HG03196 (cell line): ENCODE data around the gene TPM4.
"Not testable (repeated sequence)": the region's sequence is repeated elsewhere in the genome, so short reads cannot be mapped to it uniquely, and the experiment has no call there.

ENCODE experiments used
- ATAC-seq: cut with Tn5 transposase; IDR thresholded peaks from one replicate; pipeline ENCODE4 v1.9.1; 2021; ENCODE audit not compliant: unreplicated experiment

The TPM4 gene

GRCh38 chr19:16070366-16070990, 5.8 kb upstream of the TPM4 start:
- ATAC-seq = no peak

- no peak for ATAC-seq
These were observed 5.1 kb upstream of the TPM4 start for GRCh38 chr19:16071072-16071691.

GRCh38 chr19:16073481-16073880, 2.8 kb upstream of the TPM4 start:
- ATAC-seq = no peak

- no peak for ATAC-seq
These were observed 2.3 kb upstream of the TPM4 start for GRCh38 chr19:16073988-16074387.

- no peak for ATAC-seq
These were observed 1.6 kb upstream of the TPM4 start for GRCh38 chr19:16074488-16075365.

- ATAC-seq = no peak
These were observed 703 bp upstream of the TPM4 start for GRCh38 chr19:16075430-16076153.

GRCh38 chr19:16076958-16077611, 790 bp downstream of the TPM4 start:
- no peak for ATAC-seq

GRCh38 chr19:16077984-16078758, 1.9 kb downstream of the TPM4 start:
- no peak for ATAC-seq

- peak; percentile 33 for ATAC-seq
These were observed 2.7 kb downstream of the TPM4 start for GRCh38 chr19:16078759-16079707.

- no peak for ATAC-seq
These were observed 7.9 kb downstream of the TPM4 start for GRCh38 chr19:16084067-16084685.

- no peak for ATAC-seq
These were observed 8.8 kb downstream of the TPM4 start for GRCh38 chr19:16085115-16085514.

GRCh38 chr19:16087404-16087803, 11.1 kb downstream of the TPM4 start:
- ATAC-seq = not testable (repeated sequence)

GRCh38 chr19:16087940-16088339, 11.6 kb downstream of the TPM4 start:
- no peak for ATAC-seq

- ATAC-seq = no peak
These were observed 12.2 kb downstream of the TPM4 start for GRCh38 chr19:16088351-16089009.

- ATAC-seq = no peak
These were observed 12.9 kb downstream of the TPM4 start for GRCh38 chr19:16089010-16089846.

- no peak for ATAC-seq
These were observed 15.5 kb downstream of the TPM4 start for GRCh38 chr19:16091546-16092475.
